LHCN-M2 (cell line): ENCODE data around the gene OR10AD1. TPM values are rescaled to one million over a fixed set of nuclear protein-coding genes. Genes with fewer than 3 reads are reported as not detected.
"Not testable (repeated sequence)": the region's sequence is repeated elsewhere in the genome, so short reads cannot be mapped to it uniquely, and the experiment has no call there.

Experiments used
- DNase-seq: peaks from one replicate; pipeline ENCODE4 v3.0.0-alpha.2; 2012; ENCODE audit warnings: low read depth
- total RNA-seq: library from RNA; depleted of rRNA; stranded (reverse); fragments of >200 nt; gene quantifications from 2 replicates; pipeline ENCODE4 v1.2.3, GENCODE V29; 2014; rRNA removed

OR10AD1 gene
- total RNA-seq, 1 experiment from 2014 or later: not detected

GRCh38 chr12:48163150-48163747 lies 39.8 kb downstream of the OR10AD1 start:
- DNase-seq: no peak

GRCh38 chr12:48160807-48161206 lies 42.3 kb downstream of the OR10AD1 start:
- no peak for DNase-seq

- no peak for DNase-seq
These were observed 43.0 kb downstream of the OR10AD1 start for GRCh38 chr12:48160046-48160445.

GRCh38 chr12:48157889-48158370 lies 45.2 kb downstream of the OR10AD1 start:
- DNase-seq: no peak

GRCh38 chr12:48157018-48157888 lies 45.8 kb downstream of the OR10AD1 start, which contains the start of gene ASB8:
TSS of gene ASB8 (minus strand) at chr12:48157515. CDS start at chr12:48153496, 4,019 bp downstream.
- peak; percentile 96 for DNase-seq

GRCh38 chr12:48156652-48157017 lies 46.5 kb downstream of the OR10AD1 start:
- no peak for DNase-seq

- not testable (repeated sequence) for DNase-seq
These were observed 47.3 kb downstream of the OR10AD1 start for GRCh38 chr12:48155786-48156185.

Other genes with a start within 250 kb of the OR10AD1 start
- gene TMEM106C, start 239.7 kb downstream of the OR10AD1 start, total RNA-seq: 122 and 146 TPM in 2 replicates
- not detected in 2 replicates for gene COL2A1, start 198.8 kb downstream of the OR10AD1 start, total RNA-seq
- 17.7 and 22.0 TPM in 2 replicates for gene SENP1, start 97.2 kb downstream of the OR10AD1 start, total RNA-seq
- gene PFKM, start 83.9 kb downstream of the OR10AD1 start, total RNA-seq: 64.9 and 81.9 TPM in 2 replicates
- 19.0 and 23.6 TPM in 2 replicates for gene ASB8, start 45.8 kb downstream of the OR10AD1 start, total RNA-seq
- gene CCDC184, start 19.6 kb downstream of the OR10AD1 start, total RNA-seq: 0.26 and 0.57 TPM in 2 replicates
- 3.2 and 4.0 TPM in 2 replicates for gene ZNF641, start 147.6 kb upstream of the OR10AD1 start, total RNA-seq